Ovary (tissue), 3 donors: ENCODE results near the gene ACTG2.

Source experiments
- EP300 ChIP-seq: sonication (generic); formaldehyde crosslinking; IDR thresholded peaks from one replicate; pipeline ENCODE4 v1.6.1; 2017; ENCODE audit warnings: antibody characterized with exemption
- POLR2A ChIP-seq: fragments of 450-650 bp; IDR thresholded peaks from one replicate; pipeline ENCODE4 v1.6.1; 2017; ENCODE audit warnings: antibody characterized with exemption, mild to moderate bottlenecking, moderate library complexity
- TF ChIP-seq, protein P1 (sequence below), 3 donors: fragments of 450-650 bp in 2 of 3; fragments of 200-600 bp in 1 of 3; IDR thresholded peaks; one replicate each; pipeline versions ENCODE4 v1.5.1 to v1.8.0; 2016 to 2022; ENCODE audit warnings: antibody characterized with exemption in 3 of 3, mild to moderate bottlenecking in 1 of 3
- donor health status: DM: no; HTN: no; CAD: no.

- no peak for TF ChIP-seq EP300
- TF ChIP-seq, protein P1, sequence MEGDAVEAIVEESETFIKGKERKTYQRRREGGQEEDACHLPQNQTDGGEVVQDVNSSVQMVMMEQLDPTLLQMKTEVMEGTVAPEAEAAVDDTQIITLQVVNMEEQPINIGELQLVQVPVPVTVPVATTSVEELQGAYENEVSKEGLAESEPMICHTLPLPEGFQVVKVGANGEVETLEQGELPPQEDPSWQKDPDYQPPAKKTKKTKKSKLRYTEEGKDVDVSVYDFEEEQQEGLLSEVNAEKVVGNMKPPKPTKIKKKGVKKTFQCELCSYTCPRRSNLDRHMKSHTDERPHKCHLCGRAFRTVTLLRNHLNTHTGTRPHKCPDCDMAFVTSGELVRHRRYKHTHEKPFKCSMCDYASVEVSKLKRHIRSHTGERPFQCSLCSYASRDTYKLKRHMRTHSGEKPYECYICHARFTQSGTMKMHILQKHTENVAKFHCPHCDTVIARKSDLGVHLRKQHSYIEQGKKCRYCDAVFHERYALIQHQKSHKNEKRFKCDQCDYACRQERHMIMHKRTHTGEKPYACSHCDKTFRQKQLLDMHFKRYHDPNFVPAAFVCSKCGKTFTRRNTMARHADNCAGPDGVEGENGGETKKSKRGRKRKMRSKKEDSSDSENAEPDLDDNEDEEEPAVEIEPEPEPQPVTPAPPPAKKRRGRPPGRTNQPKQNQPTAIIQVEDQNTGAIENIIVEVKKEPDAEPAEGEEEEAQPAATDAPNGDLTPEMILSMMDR (IDR thresholded peaks at IDR 0.05), result no peak
- no peak for TF ChIP-seq POLR2A
These were observed 33.2 kb downstream of the ACTG2 start for GRCh38 chr2:73925853-73926492.
